ENCODE data around the gene EPHB1. TPM values are rescaled to one million over a fixed set of nuclear protein-coding genes. Genes with fewer than 3 reads are reported as not detected.
A peak's percentile ranks its signal among the peaks of the same experiment; 100 is the strongest.

EPHB1 gene
- polyA plus RNA-seq, 6 donors from 2014 or later, result not detected

DNA sequence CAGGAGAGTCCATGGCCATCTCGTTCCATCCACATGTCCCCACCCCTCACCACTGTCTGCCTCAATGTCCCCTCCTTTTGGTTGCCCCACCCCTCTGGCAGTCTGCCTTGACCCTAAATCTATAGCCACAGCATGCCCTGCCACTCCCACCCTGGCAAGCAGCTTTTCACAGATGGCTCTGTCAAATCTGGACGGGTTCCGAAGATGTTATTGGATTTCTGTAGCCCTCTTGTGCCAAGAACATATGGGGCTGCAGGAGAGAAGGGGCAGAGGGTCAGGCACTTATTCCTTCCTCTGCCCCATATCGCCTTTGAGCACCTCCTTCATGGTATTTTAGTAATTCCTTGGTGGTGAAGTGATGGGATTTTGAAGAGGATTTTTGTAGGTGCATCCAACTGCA is 57.1 kb downstream of the EPHB1 start:
- Mint-ChIP-seq H3K4me3 (no peak overlapping the region), H3K36me3 (no peaks in the 10 kb centered on the region), H3K9me3 (no peaks in the 10 kb centered on the region), H3K27me3 (peaks cover 0 to 1% (median 1%) of the 10 kb centered on the region in 3 donors), H3K27ac (peak overlapping the region in 1 of 6 donors; percentile 80), H3K4me1 (peaks cover 21 to 31% (median 22%) of the 10 kb centered on the region in 3 donors)
- DNase-seq, result no peak
- no peak for ATAC-seq (ENCODE audit: low read depth in 2 of 2)

DNA sequence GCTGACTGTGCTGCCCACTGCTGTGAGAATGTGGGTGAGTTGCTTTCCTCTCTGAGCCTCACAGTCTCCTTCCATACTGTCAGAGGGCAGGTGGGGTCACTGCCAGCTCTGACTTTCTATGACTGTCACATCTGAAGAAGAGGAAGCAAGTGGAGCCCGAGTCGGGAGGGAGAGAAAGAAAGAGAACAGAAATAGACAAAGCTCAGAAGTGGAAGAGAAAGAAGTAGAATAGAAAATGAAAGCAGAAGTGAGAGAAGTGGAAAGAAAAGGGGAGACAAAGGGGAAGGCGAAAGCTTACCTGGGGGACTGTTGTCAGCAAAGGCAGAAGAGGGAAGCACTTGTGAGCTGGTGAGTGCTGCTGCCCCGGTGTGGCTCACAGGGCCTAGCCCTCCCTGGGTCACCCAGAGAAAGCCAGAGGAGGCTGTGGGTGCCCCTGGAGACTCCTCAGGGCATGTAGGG is 57.9 kb downstream of the EPHB1 start:
- peak; percentile 92 to 93 for ATAC-seq (ENCODE audit: low read depth in 2 of 2)
- no peaks in the 10 kb centered on the region for H3K36me3 Mint-ChIP-seq
- peak; percentile 72 for DNase-seq
- H3K4me3 Mint-ChIP-seq, result peak overlapping the region in 7 of 8 donors; percentile 26 to 75 (median 48)
- H3K4me1 Mint-ChIP-seq, result peaks cover 21 to 31% (median 22%) of the 10 kb centered on the region in 3 donors
- H3K9me3 Mint-ChIP-seq, result no peaks in the 10 kb centered on the region
- peak overlapping the region; percentile 26 to 97 (median 90) for H3K27ac Mint-ChIP-seq
- no peaks in the 10 kb centered on the region for H3K27me3 Mint-ChIP-seq

DNA sequence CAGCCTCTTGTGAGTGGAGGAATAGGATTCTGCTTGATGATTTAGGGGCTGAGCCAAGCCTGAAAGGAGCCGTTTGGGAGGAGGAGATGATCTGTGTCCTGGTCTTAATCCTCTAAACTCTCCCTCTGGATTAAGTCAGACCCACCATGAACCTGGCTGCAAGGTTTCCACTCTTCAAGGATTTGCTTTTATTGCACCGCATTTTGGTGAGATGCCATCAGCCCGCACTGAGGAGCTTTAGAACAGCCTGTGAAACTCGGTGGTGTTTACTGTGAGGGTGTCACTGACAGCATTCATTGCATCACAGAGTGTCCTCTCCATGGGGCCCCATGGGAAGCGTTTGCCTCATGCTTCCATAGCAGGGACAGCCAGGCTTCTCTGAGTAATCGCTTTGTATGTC is 59.2 kb downstream of the EPHB1 start:
- no peak for DNase-seq
- H3K9me3 Mint-ChIP-seq, result no peaks in the 10 kb centered on the region
- ATAC-seq (ENCODE audit: low read depth in 2 of 2), result no peak
- H3K4me1 Mint-ChIP-seq, result peaks cover 21 to 31% (median 22%) of the 10 kb centered on the region in 3 donors
- H3K27me3 Mint-ChIP-seq, result no peaks in the 10 kb centered on the region
- H3K27ac Mint-ChIP-seq, result peak overlapping the region in 4 of 6 donors; percentile 42 to 86 (median 70)
- H3K36me3 Mint-ChIP-seq, result no peaks in the 10 kb centered on the region
- no peak overlapping the region for H3K4me3 Mint-ChIP-seq

DNA sequence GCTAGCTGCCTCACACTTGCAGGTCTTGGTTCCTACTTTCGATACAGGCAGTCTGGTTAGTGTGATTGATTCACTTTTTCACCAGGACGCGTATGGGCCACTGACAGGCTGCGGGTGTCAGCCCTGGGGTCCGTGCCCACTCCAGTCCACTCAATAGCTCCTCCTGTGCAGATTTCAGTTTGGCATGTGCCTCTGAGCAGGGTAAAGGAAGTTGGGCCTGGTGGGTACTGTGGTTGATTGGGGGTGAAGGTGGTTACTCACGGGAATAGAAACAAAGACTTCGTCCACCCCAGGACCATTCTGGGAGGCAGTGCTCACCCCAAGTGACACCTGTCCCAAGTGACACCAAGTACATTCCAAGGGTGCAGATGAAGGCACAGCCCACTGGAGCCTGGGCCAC is 62.3 kb downstream of the EPHB1 start:
- ATAC-seq (ENCODE audit: low read depth in 2 of 2) (no peak), DNase-seq (no peak)
- Mint-ChIP-seq H3K4me1 (peaks cover 16 to 20% (median 18%) of the 10 kb centered on the region in 3 donors), H3K4me3 (no peak overlapping the region), H3K36me3 (no peaks in the 10 kb centered on the region), H3K27me3 (peaks cover 6 to 15% (median 8%) of the 10 kb centered on the region in 3 donors), H3K9me3 (no peaks in the 10 kb centered on the region), H3K27ac (peak overlapping the region in 1 of 6 donors; percentile 55)

DNA sequence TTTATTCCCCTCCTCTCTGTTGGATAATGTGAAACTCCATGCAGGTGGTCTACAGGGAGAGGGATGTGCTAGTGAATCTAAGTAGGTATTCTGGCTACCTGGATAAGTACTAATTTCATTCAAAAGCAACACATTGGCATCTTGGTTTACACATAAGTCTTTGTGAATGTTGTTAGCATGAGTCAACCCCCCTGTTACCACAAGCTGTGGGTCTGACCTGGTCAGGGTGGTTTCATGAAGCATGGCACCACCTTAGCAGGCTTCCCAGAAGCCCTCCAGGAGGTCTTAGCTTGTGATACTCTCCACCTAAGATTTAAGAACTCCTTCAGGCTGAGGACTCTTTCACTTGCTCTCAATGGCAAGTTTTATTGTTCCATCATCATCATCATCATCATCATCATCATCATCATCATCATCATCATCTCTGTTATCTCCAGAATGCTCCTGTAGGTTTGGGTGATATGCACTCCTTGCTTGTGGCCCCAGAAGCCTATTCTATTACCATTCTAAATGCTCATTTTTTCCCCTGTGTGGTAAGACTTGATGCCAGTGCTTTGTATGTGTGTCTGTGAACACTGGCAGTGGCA is 62.8 kb downstream of the EPHB1 start:
- H3K27ac Mint-ChIP-seq, result peak overlapping the region in 1 of 6 donors; percentile 55
- H3K4me3 Mint-ChIP-seq, result peak overlapping the region in 1 of 8 donors; percentile 45
- no peak for ATAC-seq (ENCODE audit: low read depth in 2 of 2)
- DNase-seq, result no peak
- H3K4me1 Mint-ChIP-seq, result peaks cover 12 to 15% (median 13%) of the 10 kb centered on the region in 3 donors
- no peaks in the 10 kb centered on the region for H3K36me3 Mint-ChIP-seq
- H3K27me3 Mint-ChIP-seq, result peaks cover 6 to 15% (median 9%) of the 10 kb centered on the region in 3 donors
- H3K9me3 Mint-ChIP-seq, result no peaks in the 10 kb centered on the region

DNA sequence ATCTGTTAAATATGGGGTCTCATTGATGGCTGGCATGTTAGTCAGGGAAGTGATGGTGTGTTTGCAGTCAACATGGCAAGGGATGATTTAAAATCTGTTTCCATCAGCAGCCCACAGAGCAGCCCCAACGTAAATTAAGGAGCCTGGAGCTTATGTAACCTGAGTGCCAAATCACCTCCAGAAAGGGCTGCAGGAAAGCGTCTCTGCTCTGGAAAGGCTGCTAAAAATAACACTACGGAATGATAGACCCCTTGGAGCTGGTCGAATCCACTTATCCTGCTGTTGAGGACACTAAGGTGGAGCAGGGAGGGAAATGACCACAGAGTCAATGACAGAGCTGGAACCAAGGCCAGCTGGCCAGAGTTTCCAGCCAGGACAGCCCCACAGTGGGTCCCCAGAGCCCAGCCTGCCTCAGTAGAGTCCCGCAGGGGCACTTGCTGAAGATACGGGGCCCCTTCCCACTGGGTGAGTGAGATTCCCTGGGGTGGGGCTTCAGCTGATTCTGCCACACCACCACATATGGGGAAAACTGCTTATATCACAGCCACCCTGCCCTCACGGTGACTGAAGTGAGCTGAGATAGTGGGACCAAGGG is 63.5 kb downstream of the EPHB1 start:
- H3K36me3 Mint-ChIP-seq, result no peaks in the 10 kb centered on the region
- no peak overlapping the region for H3K27ac Mint-ChIP-seq
- ATAC-seq (ENCODE audit: low read depth in 2 of 2) (no peak), DNase-seq (no peak)
- H3K27me3 Mint-ChIP-seq, result peaks cover 6 to 15% (median 13%) of the 10 kb centered on the region in 3 donors
- no peaks in the 10 kb centered on the region for H3K9me3 Mint-ChIP-seq
- peaks cover 5 to 8% (median 6%) of the 10 kb centered on the region in 3 donors for H3K4me1 Mint-ChIP-seq
- no peak overlapping the region for H3K4me3 Mint-ChIP-seq

DNA sequence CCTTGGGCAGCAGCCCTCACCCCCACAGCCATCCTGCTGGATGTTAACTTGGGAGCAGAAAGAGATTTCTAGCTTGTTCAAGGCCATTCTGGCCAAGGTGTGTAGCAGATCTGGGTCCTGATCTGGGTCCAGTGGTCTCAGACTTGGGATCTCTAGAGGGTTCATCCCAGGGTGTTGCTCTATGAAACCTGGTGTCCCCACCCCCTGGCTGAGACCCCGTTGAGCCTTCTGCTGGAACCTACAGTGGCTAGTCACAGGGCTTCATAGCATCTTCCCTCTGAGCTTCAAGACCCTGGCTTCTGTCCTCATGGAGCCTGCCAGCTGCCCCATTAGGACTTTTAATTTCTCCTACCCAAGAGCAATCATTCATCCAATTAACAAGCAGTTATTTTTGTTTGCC is 64.3 kb downstream of the EPHB1 start:
- ATAC-seq (ENCODE audit: low read depth in 2 of 2) (no peak), DNase-seq (no peak)
- Mint-ChIP-seq H3K9me3 (no peaks in the 10 kb centered on the region), H3K4me1 (no peaks in the 10 kb centered on the region), H3K36me3 (no peaks in the 10 kb centered on the region), H3K27ac (no peak overlapping the region), H3K4me3 (no peak overlapping the region), H3K27me3 (peaks cover 6 to 18% (median 13%) of the 10 kb centered on the region in 3 donors)

DNA sequence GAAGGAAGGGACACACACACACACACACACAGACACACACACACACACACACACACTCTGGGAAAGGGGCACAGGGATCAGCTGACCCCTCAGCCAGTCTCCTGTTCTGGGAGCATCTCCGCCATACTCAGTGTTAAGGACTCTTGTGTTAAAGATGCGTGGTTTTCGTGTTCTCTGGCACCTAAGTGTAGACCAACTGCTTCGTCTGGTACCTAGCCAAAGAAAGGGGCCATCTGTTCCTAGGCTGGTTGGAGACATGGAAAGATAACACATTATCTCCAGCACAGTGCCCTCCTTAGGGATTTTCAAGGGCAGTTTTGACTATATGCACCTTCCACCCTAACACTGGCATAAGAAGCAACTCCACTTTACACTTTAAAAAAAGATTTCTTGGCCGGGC is 65.1 kb downstream of the EPHB1 start:
- Mint-ChIP-seq H3K4me3 (no peak overlapping the region), H3K27ac (no peak overlapping the region), H3K27me3 (peaks cover 6 to 20% (median 19%) of the 10 kb centered on the region in 3 donors), H3K4me1 (no peaks in the 10 kb centered on the region), H3K36me3 (no peaks in the 10 kb centered on the region), H3K9me3 (no peaks in the 10 kb centered on the region)
- DNase-seq (no peak), ATAC-seq (ENCODE audit: low read depth in 2 of 2) (no peak)

DNA sequence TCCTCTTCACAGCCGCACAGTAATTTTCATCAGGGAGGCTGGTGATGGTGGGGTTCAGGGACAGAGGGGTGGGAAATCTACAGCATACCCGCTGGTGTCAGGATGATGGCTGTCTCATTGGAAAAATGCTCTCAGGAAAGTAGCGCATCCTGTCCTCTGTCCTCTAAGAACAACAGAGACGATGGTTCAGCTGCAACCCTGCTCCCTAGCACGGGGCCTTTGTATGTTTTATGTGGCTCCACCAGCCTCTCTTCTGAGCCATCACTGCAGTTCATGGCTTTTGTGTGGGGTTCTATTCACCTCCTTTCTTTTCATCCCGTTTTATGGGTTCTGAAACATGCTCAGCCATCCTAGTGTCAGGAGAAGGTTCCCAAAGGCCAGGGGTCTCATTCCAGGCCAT is 68.9 kb downstream of the EPHB1 start:
- no peak overlapping the region for H3K4me3 Mint-ChIP-seq

DNA sequence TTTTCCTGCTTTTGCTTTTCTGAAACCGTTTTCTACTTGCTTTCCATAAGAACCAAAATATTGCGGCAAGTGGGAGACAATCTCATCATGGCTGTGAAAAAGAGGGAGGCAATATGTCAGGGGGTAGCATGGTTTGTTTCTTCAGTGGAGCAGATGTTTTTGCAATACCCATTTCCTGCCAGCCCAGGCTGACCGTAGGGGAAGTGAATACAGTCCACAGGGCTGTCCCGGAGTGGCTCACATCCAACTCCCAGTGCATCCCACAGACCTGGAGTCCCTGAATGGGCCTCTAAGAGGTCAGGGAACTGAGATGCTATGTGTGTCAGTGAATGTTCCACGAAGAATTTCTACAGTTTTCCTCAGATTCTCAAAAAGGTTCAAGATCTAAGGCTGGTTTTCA is 69.6 kb downstream of the EPHB1 start:
- H3K27ac Mint-ChIP-seq, result peak overlapping the region in 1 of 6 donors; percentile 16
- H3K4me3 Mint-ChIP-seq, result no peak overlapping the region
- peaks cover 19 to 31% (median 25%) of the 10 kb centered on the region in 3 donors for H3K27me3 Mint-ChIP-seq
- no peaks in the 10 kb centered on the region for H3K9me3 Mint-ChIP-seq
- H3K36me3 Mint-ChIP-seq, result no peaks in the 10 kb centered on the region
- ATAC-seq (ENCODE audit: low read depth in 2 of 2) (no peak), DNase-seq (no peak)
- H3K4me1 Mint-ChIP-seq, result no peaks in the 10 kb centered on the region

More for the DNA sequence above, 68.9 kb downstream of the EPHB1 start:
- Mint-ChIP-seq H3K36me3 (no peaks in the 10 kb centered on the region), H3K27ac (no peak overlapping the region), H3K4me1 (no peaks in the 10 kb centered on the region), H3K27me3 (peaks cover 19 to 30% (median 24%) of the 10 kb centered on the region in 3 donors), H3K9me3 (no peaks in the 10 kb centered on the region)
- DNase-seq, result no peak
- ATAC-seq (ENCODE audit: low read depth in 2 of 2), result no peak

DNA sequence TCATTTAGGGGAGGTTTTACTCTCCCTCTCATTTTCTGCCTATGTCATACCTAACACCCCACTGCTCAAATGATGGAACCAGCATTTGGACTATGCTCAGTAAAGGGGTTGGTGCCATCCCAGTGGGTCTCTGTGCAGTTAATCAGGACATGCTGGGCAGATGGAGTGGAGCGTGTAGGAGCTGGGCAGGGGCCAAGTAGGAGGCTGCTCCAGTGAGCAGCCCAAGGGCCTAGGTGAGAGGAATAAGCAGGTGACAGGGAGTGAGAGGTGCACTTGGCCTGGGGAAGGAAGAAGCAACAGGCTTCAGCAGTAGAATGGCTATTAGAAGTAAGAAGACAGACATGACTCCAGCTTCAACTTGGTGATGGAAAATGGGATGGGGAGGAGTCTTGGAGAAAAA is 72.2 kb downstream of the EPHB1 start:
- H3K27me3 Mint-ChIP-seq, result peaks cover 16 to 32% (median 21%) of the 10 kb centered on the region in 3 donors
- H3K9me3 Mint-ChIP-seq, result no peaks in the 10 kb centered on the region
- DNase-seq (no peak), ATAC-seq (ENCODE audit: low read depth in 2 of 2) (no peak)
- H3K4me1 Mint-ChIP-seq, result no peaks in the 10 kb centered on the region
- H3K27ac Mint-ChIP-seq, result no peak overlapping the region
- H3K4me3 Mint-ChIP-seq, result no peak overlapping the region
- H3K36me3 Mint-ChIP-seq, result no peaks in the 10 kb centered on the region

DNA sequence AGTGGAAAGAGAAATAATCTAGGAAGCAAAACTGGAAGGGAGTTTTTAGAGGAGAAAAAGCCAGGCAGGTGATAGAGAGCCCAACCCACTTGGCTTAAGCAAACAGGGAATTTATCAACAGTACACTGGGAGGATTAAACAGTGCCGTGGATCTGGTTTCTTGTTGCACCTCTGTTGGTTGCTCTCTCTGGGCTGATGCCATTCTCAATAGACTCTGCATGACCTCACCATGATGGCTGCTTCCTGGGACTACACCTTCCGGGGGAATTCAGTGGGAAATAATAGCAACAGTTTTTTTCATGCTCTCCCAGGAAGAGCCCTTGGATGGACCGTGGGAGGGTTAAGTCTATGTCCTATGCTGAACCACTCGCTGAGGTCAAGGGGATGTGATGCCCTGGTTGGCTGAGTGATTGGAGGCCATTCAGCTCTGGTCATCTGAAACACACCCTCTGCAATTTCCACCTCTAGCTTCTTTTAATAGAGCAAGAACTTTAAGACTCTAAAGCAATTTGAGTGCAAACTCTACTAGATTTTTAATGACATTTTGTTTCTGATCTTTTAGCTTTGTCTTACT is 74.2 kb downstream of the EPHB1 start:
- Mint-ChIP-seq H3K27ac (no peak overlapping the region), H3K27me3 (peaks cover 18 to 39% (median 27%) of the 10 kb centered on the region in 3 donors), H3K4me3 (no peak overlapping the region), H3K9me3 (peaks cover 0 to 9% (median 0%) of the 10 kb centered on the region in 7 donors), H3K36me3 (no peaks in the 10 kb centered on the region), H3K4me1 (no peaks in the 10 kb centered on the region)
- no peak for ATAC-seq (ENCODE audit: low read depth in 2 of 2)
- DNase-seq, result no peak

DNA sequence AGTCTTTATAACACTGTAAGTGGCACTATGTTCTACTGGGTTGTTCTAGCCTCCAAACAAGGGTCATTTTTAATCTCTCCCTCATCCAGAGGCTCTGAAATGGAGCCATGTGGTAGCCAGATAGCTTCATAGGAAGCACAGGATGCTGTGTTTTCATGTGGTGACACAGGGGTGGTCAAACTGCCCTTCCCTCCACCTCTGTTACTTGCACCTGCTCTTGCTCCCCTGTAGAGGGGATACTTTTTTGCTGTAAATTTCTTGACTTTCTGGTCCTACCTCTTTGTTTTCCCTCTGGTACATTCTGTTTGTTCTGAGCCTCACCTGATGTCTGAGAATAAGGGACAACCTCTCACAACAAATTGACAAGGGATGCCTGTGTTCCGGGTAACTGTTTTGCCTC is 76.8 kb downstream of the EPHB1 start:
- no peak for DNase-seq
- Mint-ChIP-seq H3K4me1 (no peaks in the 10 kb centered on the region), H3K27me3 (peaks cover 18 to 53% (median 30%) of the 10 kb centered on the region in 3 donors), H3K9me3 (peaks cover 0 to 10% (median 0%) of the 10 kb centered on the region in 7 donors), H3K27ac (no peak overlapping the region), H3K36me3 (no peaks in the 10 kb centered on the region), H3K4me3 (no peak overlapping the region)
- no peak for ATAC-seq (ENCODE audit: low read depth in 2 of 2)

All from naive B cell (primary cell).